CD1c-positive myeloid dendritic cell (primary cell): ENCODE measurements around the gene TTC7B.

Experiments
- DNase-seq: peaks from one replicate; pipeline ENCODE4 v3.0.0-alpha.2; 2016; ENCODE audit errors: extremely low spot score

The TTC7B gene

DNA sequence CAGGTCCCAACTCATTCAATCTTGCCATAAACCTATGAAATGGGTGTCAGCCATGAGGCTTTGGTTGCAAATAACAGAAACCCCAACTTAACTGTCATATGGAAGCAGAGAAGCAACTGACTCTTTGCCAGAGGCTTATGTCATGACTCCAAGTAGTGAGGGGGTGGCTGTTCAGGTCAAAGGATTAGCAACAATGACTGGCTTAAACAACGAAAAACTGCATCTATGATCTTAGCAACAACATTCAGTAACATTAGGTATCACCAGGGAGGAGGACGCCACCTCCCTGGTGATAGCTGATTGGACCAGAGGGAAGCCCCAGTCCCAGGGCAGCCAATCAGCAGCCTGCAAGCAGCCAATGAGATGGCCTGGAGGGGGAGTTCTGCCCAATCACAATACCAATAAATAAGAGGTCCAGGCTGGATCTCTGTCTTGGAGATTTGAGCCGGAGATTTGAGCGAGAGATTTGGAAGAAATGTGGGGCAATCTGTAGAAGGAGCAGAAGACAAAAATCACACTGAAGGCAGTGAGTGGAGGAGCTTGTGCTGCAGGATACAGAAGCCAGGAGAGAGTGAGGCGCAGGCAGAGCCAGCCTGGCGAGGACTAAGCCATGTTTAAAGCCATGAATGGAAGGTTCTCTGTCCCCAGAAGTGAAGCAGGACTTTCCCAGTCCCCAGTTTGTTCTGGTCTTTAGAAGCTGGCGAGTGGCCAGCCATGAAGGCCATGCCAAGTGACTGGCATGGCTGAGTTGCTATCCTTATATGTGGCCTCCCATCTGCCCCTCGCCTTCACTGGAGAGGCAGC is 326.1 kb downstream of the TTC7B start:
- no peak for DNase-seq

DNA sequence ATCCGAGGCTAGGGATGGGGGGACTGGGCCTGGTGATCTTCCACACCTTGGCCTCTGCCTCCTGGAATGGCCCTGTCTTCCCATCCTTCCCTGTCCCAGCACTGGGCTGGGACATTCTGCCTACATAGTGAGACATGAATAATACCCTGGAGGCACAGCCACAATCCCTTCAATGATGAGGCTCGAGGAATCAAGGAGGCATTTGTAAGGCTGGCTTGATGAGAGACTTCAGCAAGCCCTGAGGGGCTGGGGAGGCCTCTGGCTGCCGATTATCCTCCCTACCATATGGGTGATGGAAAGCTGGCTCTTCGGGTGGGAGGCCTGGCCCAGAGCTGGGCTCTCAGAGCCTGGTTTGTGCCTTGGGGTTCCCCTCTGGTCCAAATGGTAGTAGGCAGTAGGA is 326.9 kb downstream of the TTC7B start:
- DNase-seq, result no peak

DNA sequence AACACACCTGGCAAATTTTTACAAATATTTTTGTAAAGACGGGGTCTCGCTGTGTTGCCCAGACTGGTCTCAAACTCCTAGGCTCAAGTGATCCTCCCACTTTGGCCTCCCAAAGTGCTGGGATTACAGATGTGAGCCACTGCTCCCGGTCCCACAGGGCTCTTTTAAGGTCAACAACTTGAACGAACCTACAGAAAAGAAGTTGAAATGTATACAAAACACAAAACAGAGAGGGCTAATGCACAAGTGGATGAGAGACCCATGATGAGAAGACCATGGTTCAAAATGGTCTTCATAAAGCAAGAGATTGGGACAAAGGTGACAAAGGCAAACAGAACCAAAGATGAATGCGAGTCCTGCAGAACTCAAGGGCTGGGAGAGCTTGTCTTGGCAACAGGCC is 328.0 kb downstream of the TTC7B start:
- DNase-seq, result no peak

DNA sequence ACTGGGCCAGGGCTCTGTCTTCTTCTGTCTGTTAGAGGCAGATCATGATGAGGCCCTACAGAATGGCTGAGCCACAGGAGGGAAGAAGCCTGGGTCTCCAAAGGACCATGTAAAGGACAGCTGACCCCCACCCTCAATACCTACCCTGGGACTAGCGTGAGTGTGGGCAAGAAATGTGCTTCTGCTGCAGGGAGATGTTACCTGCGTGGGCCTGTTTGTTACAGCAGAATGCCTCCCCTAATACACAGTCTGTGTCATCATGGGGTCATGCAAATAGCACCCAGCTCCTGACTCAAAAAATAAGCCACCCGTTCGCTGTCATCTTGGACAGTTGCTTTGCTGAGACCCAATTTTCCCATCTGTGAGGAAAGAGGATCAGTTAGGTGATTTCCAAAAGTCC is 328.8 kb downstream of the TTC7B start:
- no peak for DNase-seq

DNA sequence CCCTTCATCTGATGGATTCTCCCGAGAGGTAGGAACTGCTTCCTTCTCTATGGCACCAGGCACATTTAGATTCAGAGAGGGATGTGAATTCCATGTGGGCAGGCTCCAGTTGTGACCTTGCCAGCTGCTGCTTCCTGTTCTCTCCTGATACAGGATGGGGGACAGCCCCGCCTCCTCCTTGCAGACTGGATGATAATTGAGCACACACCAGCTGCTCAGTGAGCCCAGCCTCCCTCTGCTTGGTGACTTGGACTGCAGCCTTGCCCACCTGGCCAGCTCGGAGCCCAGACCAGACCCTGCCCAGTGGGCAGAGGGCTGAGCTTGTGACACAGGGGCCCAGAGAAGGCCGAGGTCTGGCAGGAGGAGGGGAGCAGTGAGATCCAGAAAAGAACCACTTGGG is 329.2 kb downstream of the TTC7B start:
- no peak for DNase-seq

DNA sequence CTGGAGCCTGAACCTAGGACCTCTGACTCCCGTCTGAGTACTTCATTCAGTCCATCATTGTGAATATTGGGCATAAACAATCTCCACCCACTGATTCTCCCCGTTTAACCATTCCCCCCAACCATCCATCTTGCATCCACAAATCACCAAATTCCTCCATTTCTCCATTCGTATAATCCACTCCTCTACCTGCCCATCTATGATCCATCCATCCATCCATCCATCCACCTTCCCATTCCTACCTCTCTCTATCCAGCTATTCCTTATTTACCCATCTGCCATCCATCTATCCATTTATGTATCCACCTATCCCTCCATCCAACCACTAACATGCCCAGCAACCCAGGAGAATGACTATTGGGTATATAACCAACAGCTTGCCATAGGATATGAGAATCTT is 331.9 kb downstream of the TTC7B start:
- no peak for DNase-seq

DNA sequence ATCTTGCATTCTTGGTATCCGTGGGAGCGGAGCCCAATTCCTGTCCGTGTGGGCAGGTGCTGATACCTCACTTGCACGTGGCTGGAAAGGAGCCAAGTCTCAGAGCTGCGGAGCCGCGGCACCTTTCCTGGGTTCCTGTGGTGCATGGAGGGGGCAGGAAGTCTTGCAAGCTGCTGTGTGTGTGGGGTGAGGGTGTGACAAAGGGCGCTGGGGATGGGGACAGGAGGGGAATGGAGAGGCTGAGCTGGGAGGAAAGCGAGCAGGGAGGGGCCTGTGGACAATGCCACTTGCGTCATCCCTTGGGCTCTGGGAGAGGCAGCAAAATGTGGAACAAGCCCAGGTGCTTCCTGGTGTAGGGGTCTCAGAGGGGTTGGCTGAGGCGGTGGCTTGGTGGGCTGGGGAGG is 332.7 kb downstream of the TTC7B start:
- no peak for DNase-seq

DNA sequence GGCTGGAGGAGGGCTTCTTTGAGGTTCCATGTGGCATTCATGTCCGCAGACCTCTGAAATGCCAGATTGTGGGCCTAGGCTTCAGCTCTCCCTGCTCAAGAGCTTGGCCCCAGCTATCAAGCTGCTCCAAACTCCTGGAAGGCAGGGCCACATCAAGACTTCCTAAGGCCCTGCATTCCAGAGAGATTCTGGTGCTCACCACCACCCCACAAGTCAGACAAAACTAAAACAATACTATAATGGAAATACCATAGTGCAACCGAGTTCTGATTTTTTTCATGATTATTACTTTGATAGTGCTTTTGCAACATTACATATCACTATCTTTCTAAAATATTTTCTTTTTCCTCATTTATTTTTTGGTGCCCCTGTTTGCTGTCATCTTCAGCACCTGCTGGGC is 333.1 kb downstream of the TTC7B start:
- no peak for DNase-seq

DNA sequence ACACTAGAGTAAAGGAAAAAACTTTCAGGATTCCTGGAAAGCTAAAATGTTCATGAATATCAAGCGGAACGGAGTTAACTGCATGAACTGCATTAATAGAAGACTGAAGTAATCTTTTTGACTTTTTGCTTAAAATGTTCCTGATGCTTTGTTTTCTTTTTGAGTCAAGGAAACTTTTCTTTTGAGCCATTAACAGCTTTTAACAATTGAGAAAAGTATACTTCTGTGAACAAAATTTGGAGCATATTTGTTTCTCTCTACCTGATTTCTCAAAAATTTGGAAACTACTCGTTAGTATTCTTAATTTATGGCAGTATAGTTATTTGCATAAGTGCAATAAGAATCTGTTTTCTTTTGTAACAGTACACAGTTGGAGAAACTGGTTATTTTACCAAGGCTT is 340.9 kb downstream of the TTC7B start:
- DNase-seq, result no peak
